ENCODE data around the gene USE1.

The USE1 gene

DNA sequence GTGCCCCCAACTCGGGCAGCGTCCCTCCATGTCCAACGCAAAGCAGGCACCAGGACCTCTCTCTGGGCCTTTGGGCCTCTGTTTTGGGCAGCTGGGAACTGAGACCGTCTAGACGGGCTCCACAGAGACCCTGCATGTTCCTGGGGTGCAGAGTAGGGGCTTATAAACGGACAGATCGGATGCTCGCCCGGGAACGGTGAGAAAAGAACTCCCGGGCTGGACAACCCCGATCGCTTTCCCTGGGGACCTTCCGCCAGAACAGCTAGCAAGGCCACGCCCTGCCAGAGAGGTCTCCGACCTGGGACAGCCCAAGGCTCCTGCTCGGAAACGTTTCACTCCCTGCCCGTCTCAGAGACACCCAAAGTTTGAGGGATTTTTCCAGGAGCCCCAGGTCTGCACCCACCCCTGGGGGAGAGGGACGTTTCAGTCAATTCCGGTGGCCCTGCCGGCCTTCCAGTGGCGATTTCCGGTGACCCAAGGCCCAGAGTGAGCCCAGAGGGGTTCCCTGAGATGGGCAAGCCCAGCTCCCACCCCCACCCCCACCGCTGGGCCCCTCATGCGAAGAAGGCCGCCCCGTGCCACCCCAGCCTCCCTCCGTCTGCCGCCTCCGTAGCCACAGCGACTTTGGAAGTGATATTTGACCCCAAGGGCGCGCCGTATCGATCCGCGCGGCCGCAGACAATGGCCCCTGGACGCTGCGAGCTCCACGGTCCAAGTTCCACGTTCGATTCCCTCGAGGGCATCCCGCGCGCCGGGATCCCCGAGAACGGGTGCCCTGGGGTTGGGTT lies 28.9 kb downstream of the USE1 start:
- no peak for FAIRE-seq
- TF ChIP-seq CTCF (IDR thresholded peaks at IDR 0.05; ENCODE audit: insufficient read depth, missing control alignments) = no peak
- DNase-seq (ENCODE audit: insufficient read length, low spot score) = no peak

GRCh38 chr19:17244618-17245534 lies 29.7 kb downstream of the USE1 start:
- TF ChIP-seq CTCF (IDR thresholded peaks at IDR 0.05; ENCODE audit: insufficient read depth, missing control alignments) = no peak
- DNase-seq (ENCODE audit: insufficient read length, low spot score) (no peak), FAIRE-seq (no peak)

DNA sequence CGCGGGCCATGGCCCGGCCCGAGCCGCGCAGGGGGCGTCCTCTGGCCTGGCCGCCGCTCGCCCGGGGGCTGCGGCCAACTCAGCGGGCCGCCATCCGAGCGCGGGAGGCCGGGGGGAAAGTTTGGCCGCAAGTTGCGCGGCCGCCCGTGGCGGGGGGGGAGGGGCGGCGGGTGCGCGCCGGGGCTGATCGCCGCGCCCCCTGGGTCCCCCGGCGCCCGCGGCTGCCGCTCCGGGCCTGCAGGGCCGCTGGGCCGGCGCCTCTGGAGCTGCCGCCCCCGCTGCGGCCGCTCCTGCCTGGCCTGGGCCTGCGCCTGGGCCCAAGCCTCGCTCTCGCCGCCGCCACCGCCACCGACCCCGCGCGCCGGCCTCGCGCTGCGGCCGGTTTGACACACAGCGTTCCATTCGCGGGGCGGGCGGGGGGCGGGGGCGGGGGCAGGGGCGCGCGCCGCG lies 30.4 kb downstream of the USE1 start, which contains the start of gene NR2F6:
TSS of gene NR2F6 (minus strand) at position 385 of the 450 bp plus-strand sequence. CDS start 699 bp downstream, outside the sequence.
- no peak for FAIRE-seq
- TF ChIP-seq CTCF (IDR thresholded peaks at IDR 0.05; ENCODE audit: insufficient read depth, missing control alignments) = no peak
- DNase-seq (ENCODE audit: insufficient read length, low spot score) = no peak

- TF ChIP-seq CTCF (IDR thresholded peaks at IDR 0.05; ENCODE audit: insufficient read depth, missing control alignments) = no peak
- FAIRE-seq (no peak), DNase-seq (ENCODE audit: insufficient read length, low spot score) (no peak)
Observed at GRCh38 chr19:17246681-17247425, 31.7 kb downstream of the USE1 start.

DNA sequence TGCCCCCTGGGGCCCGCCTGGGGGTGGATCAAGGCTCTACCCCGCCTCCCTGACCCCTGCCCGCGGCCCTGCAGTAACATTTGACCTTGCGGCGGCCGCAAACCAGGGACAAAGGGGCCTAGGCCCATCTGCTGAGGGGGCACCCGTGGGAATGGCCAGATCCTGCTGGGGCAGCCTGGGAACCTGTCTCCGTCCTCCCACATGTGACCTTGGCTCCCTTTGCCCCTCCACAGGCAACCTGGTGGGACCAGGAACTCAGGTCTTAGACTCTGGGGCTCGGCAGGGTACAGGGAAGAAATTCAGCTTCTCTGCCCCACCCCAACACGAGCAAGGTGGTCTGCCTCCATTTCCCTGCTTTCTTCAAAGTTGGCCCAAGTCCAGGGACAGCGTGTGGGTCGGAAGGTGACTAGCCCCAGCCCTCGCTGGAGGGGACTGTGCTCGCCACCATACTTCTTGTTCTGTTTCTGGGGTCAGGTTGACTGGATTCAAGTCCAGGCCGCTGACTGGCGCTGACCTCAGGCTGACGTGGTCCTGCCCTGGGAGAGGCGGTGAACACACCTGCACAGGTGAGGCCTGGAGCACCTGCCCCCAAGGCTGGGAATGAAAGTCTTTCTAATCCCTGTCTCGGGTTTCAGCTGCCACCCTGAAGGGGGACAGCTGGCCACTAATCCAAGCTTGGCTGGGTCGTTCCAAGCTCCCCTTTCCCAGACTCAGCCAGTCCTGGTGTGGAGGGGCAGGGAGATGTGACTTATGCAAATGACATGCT lies 33.0 kb downstream of the USE1 start:
- no peak for TF ChIP-seq CTCF (IDR thresholded peaks at IDR 0.05; ENCODE audit: insufficient read depth, missing control alignments)
- FAIRE-seq = no peak
- peak; percentile 83 for DNase-seq (ENCODE audit: insufficient read length, low spot score)

- DNase-seq (ENCODE audit: insufficient read length, low spot score) = no peak
- FAIRE-seq = no peak
- TF ChIP-seq CTCF (IDR thresholded peaks at IDR 0.05; ENCODE audit: insufficient read depth, missing control alignments) = no peak
Observed at GRCh38 chr19:17249887-17250548, 34.9 kb downstream of the USE1 start.

Measured in D721Med (cell line).